ENCODE results near the gene TAF6. TPM values are rescaled to one million over a fixed set of nuclear protein-coding genes. Genes with fewer than 3 reads are reported as not detected.

TAF6 gene
- total and polyA plus RNA-seq, 2 of the 4 experiments (the other 2 are of a cell fraction) = 11.3 to 55.3 TPM

GRCh38 chr7:100148225-100148558 lies 29.0 kb upstream of the TAF6 start:
- H3K18ac ChIP-seq (ENCODE audit: low read depth, low read length) = no peak overlapping the region; the same call in 1 of the 2 replicates
- no peaks in the 10 kb centered on the region; the same call in 1 of the 2 replicates for H4K20me1 ChIP-seq (ENCODE audit: insufficient read depth, low read length)
- peak overlapping the region; percentile 29; the same call in 1 of the 2 replicates for H2AK5ac ChIP-seq (ENCODE audit: low read depth, low read length)
- peaks cover 17 to 38% of the 10 kb centered on the region in 2 experiments for H3K79me1 ChIP-seq (ENCODE audit: low read depth in 1 of 2, low read length in 2 of 2)
- dilution Hi-C loops (cut with HindIII; ENCODE audit: low sequenced_read_pairs, unreplicated experiment) = no loop called here
- H2BK15ac ChIP-seq (ENCODE audit: low read depth, low read length) = no peak overlapping the region
- peak overlapping the region; percentile 13; the same call in 1 of the 2 replicates for H3K56ac ChIP-seq (ENCODE audit: extremely low read depth, insufficient read depth, low read length)
- H3K4me3 ChIP-seq (ENCODE audit: insufficient read depth, low read depth, low read length) = peak overlapping the region; percentile 27
- TF ChIP-seq RAD21 (IDR thresholded peaks at IDR 0.05; ENCODE audit: low read length) (no peak), CHD1 (IDR thresholded peaks at IDR 0.05; ENCODE audit: low read depth, low read length) (no peak), RFX5 (IDR thresholded peaks at IDR 0.05; ENCODE audit: low read depth, low read length) (no peak), CTCF (conservative IDR thresholded peaks at IDR 0.05; ENCODE audit: low read depth, low read length) (no peak), FOS (IDR thresholded peaks at IDR 0.05; ENCODE audit: low read depth, low read length) (no peak), MAFK (IDR thresholded peaks at IDR 0.05; ENCODE audit: low read depth, low read length) (no peak), MXI1 (IDR thresholded peaks at IDR 0.05; ENCODE audit: borderline replicate concordance, low read depth, low read length) (no peak), BHLHE40 (IDR thresholded peaks at IDR 0.05; ENCODE audit: low read depth, low read length) (no peak), CEBPB (IDR thresholded peaks at IDR 0.05; ENCODE audit: low read depth, low read length) (no peak), POLR2A (IDR thresholded peaks at IDR 0.05; ENCODE audit: low read depth, low read length) (no peak), USF2 (IDR thresholded peaks at IDR 0.05; ENCODE audit: low read depth, low read length) (no peak), ELK1 (IDR thresholded peaks at IDR 0.05; ENCODE audit: borderline replicate concordance, low read depth, low read length) (no peak), MAZ (IDR thresholded peaks at IDR 0.05; ENCODE audit: borderline replicate concordance, low read depth, low read length) (no peak)
- H4K8ac ChIP-seq (ENCODE audit: low read depth in 2 of 2, low read length in 2 of 2) = peak overlapping the region; percentile 80 to 85
- peak overlapping the region; percentile 66 for H3K4me2 ChIP-seq (ENCODE audit: low read depth, low read length)
- peak overlapping the region; percentile 29 for H2BK5ac ChIP-seq (ENCODE audit: low read depth, low read length, poor library complexity, severe bottlenecking)
- H3K9me3 ChIP-seq (ENCODE audit: control insufficient read depth, insufficient read depth, low read length) = no peaks in the 10 kb centered on the region
- H3K9me1 ChIP-seq (ENCODE audit: insufficient read depth, low read length) = no peaks in the 10 kb centered on the region
- ATAC-seq (ENCODE audit: low read depth) (no peak), DNase-seq (no peak)
- in situ Hi-C loops (cut with MboI; ENCODE audit: low sequenced_read_pairs) = no loop called here
- peak overlapping the region; percentile 10 for H3K27ac ChIP-seq (ENCODE audit: insufficient read depth, low read length)
- H2AFZ ChIP-seq (replicated peaks; ENCODE audit: low read length, poor library complexity) = peak overlapping the region; percentile 94
- H2AK9ac ChIP-seq (replicated peaks; ENCODE audit: low read depth, low read length, poor library complexity) = peak overlapping the region; percentile 96
- H3K23ac ChIP-seq (ENCODE audit: low read depth, low read length) = peak overlapping the region; percentile 41
- no TSS peak for BruUV-seq (replicated peaks)
- H2BK20ac ChIP-seq (ENCODE audit: low read depth, low read length) = no peak overlapping the region
- H4K91ac ChIP-seq (ENCODE audit: insufficient read depth, low read depth, low read length) = peak overlapping the region; percentile 65
- WGBS, 2 experiments (ENCODE audit: extremely low coverage in 2 of 2, insufficient read length in 1 of 2) = 55% methylated on average over 10 of the region's 14 CpGs; no CpG with 5 or more reads in 1 of the 2 experiments
- H2BK120ac ChIP-seq (ENCODE audit: low read depth, low read length) = peak overlapping the region; percentile 44; the same call in 1 of the 2 replicates
- no peaks in the 10 kb centered on the region for H3K27me3 ChIP-seq (ENCODE audit: control insufficient read depth, insufficient read depth, low read length)
- H3K36me3 ChIP-seq (ENCODE audit: control insufficient read depth, insufficient read depth, low read length) = peaks cover 6% of the 10 kb centered on the region; the same call in 1 of the 2 replicates
- intact Hi-C loops (cut with micrococcal nuclease) = no loop called here
- CTCF ChIA-PET = interaction anchor here (0.5 to 1.0 kb wide), 3 partner anchors 9 to 58 kb away, joined by 3 to 5 read pairs (median 3); no protein-coding TSS in a partner anchor
- H4K5ac ChIP-seq (ENCODE audit: low read depth, low read length) = peak overlapping the region; percentile 69
- H3K9ac ChIP-seq (ENCODE audit: low read depth, low read length) = peak overlapping the region; percentile 12; the same call in 1 of the 2 replicates
- peak overlapping the region; percentile 64 for H3K4ac ChIP-seq (ENCODE audit: low read depth, low read length)
- POLR2A ChIA-PET (ENCODE audit: unreplicated experiment) = interaction anchor here (0.6 to 0.7 kb wide), 2 partner anchors 45 to 455 kb away, joined by 5 to 6 read pairs; no protein-coding TSS in a partner anchor
- H3K4me1 ChIP-seq (ENCODE audit: control insufficient read depth, insufficient read depth, low read length) = 0 out of 2 replicates have a peak, but pooled peaks cover 2% of the 10 kb centered on the region
- H3K14ac ChIP-seq (replicated peaks; ENCODE audit: low read depth, low read length) = peak overlapping the region; percentile 36; the same call in 1 of the 2 replicates
